K562 (cell line): ENCODE measurements around the gene SHISAL1. TPM values are rescaled to one million over a fixed set of nuclear protein-coding genes. Genes with fewer than 3 reads are reported as not detected.

Experiments
- ATAC-seq: fragments of 200-7000 bp; cut with Tn5 transposase; 3 replicates; pipeline ENCODE4 v1.9.1; 2020; ENCODE audit warnings: moderate library complexity
- BruUV-seq: library from RNA; stranded (reverse); fragments of 400-500 nt; replicated peaks from 2 replicates; lab custom pipeline; 2021; lab: Mats Ljungman, UMichigan
- CTCF ChIA-PET: fragments of 300-600 bp; formaldehyde crosslinking; extraction: SDS; loops from one replicate; lab custom pipeline; 2021; ENCODE audit warnings: low intra/inter-chr PET ratio; lab: Yijun Ruan, JAX
- POLR2A ChIA-PET: fragments of 300-600, 350-650 bp; sonication (Branson Sonifier 250); formaldehyde crosslinking; extraction: SDS; loops from one replicate; lab custom pipeline; 2021; ENCODE audit warnings: antibody characterized with exemption, inconsistent platforms; lab: Yijun Ruan, JAX
- DNase-seq, 4 experiments: peaks; one replicate each; pipeline versions ENCODE4 v3.0.0 to v3.0.0-alpha.2; 2011 to 2018; ENCODE audit warnings: low spot score in 3 of 4, mixed read lengths in 3 of 4; ENCODE audit errors: extremely low read depth in 1 of 4
- FAIRE-seq: peaks from 2 replicates; lab custom pipeline; 2011; peaks lifted over from hg19 to GRCh38; lab: Jason Lieb, UNC
- H2AFZ ChIP-seq: 2 replicates; pipeline ENCODE4 v1.6.0; 2011; ENCODE audit warnings: low read depth, low read length, control low read depth, inconsistent platforms
- H3K27ac ChIP-seq: fragments of 200-600 bp; 3 replicates; pipeline ENCODE4 v1.8.0; 2011; ENCODE audit warnings: low read depth, mild to moderate bottlenecking, control low read depth, inconsistent platforms, low read length, moderate library complexity, mixed read lengths; ENCODE audit errors: extremely low read depth
- H3K27me3 ChIP-seq, 2 experiments: fragments of 300-600 bp in 1 of 2; 2 replicates in 1 of 2; 3 replicates in 1 of 2; pipeline versions ENCODE4 v1.6.0 to v1.8.0; 2011; ENCODE audit warnings: inconsistent platforms in 2 of 2, low read length in 2 of 2, mild to moderate bottlenecking in 1 of 2, mixed read lengths in 1 of 2, moderate library complexity in 1 of 2; ENCODE audit not compliant: control insufficient read depth in 2 of 2, insufficient read depth in 2 of 2
- H3K36me3 ChIP-seq: fragments of 300-600 bp; 3 replicates; pipeline ENCODE4 v1.8.0; 2011; ENCODE audit warnings: mild to moderate bottlenecking, low read length, inconsistent platforms; ENCODE audit not compliant: control insufficient read depth, insufficient read depth
- H3K4me1 ChIP-seq, 2 experiments: fragments of 200-600 bp in 1 of 2; replicated peaks in 1 of 2; 2 replicates in 1 of 2; 3 replicates in 1 of 2; pipeline versions ENCODE4 v1.5.1 to v1.8.0; 2011; ENCODE audit warnings: inconsistent platforms in 2 of 2, low read length in 2 of 2, mild to moderate bottlenecking in 1 of 2, mixed read lengths in 1 of 2, moderate library complexity in 1 of 2; ENCODE audit not compliant: control insufficient read depth in 2 of 2, insufficient read depth in 2 of 2
- H3K4me2 ChIP-seq: 2 replicates; pipeline ENCODE4 v1.6.1; 2011; ENCODE audit warnings: low read length, control low read depth, inconsistent platforms, mixed read lengths; ENCODE audit not compliant: insufficient read depth
- H3K4me3 ChIP-seq: fragments of 200-600 bp; sonication (generic), shearing (Covaris generic); 2 replicates; pipeline ENCODE4 v1.5.1; 2016; ENCODE audit warnings: control low read depth, inconsistent platforms
- H3K79me2 ChIP-seq: fragments of 200-600 bp; 3 replicates; pipeline ENCODE4 v1.8.0; 2011; ENCODE audit warnings: low read length, inconsistent platforms; ENCODE audit not compliant: control insufficient read depth, insufficient read depth
- H3K9ac ChIP-seq, 2 experiments: 2 replicates each; pipeline versions ENCODE4 v1.6.0 to v1.6.1; 2011; ENCODE audit warnings: low read depth in 2 of 2, low read length in 2 of 2, control low read depth in 1 of 2, inconsistent platforms in 1 of 2, mild to moderate bottlenecking in 1 of 2, mixed read lengths in 1 of 2; ENCODE audit not compliant: insufficient read depth in 1 of 2
- H3K9me1 ChIP-seq: one replicate; pipeline ENCODE4 v1.6.0; 2011; ENCODE audit warnings: inconsistent platforms, mild to moderate bottlenecking, low read length, moderate library complexity; ENCODE audit not compliant: control insufficient read depth, insufficient read depth
- H3K9me3 ChIP-seq: replicated peaks from 2 replicates; pipeline ENCODE4 v1.5.1; 2011; ENCODE audit warnings: low read depth, low read length, inconsistent platforms; ENCODE audit not compliant: control insufficient read depth, insufficient read depth
- H4K20me1 ChIP-seq: replicated peaks from 2 replicates; pipeline ENCODE4 v1.6.1; 2011; ENCODE audit warnings: low read length, inconsistent platforms, mixed read lengths; ENCODE audit not compliant: control insufficient read depth, insufficient read depth
- CBFA2T2 ChIP-seq: fragments of 450-650 bp; conservative IDR thresholded peaks from 2 replicates; pipeline ENCODE4 v1.6.1; 2017; ENCODE audit warnings: mild to moderate bottlenecking
- TCF7L2 ChIP-seq: fragments of 150-350 bp; IDR thresholded peaks from 2 replicates; pipeline ENCODE4 v1.6.1; 2016; ENCODE audit warnings: low read depth, mild to moderate bottlenecking, low read length, moderate library complexity
- ZNF239 ChIP-seq: fragments of 250-450 bp; sonication (Bioruptor Pico); IDR thresholded peaks from 2 replicates; pipeline ENCODE4 v1.4.0; 2020; ENCODE audit warnings: mild to moderate bottlenecking
- WGBS: fragments of 100-300 bp; shearing (Covaris generic); methylation state at CpG from one replicate; pipeline ENCODE4 v1.1.6; 2016; ENCODE audit warnings: low coverage, mixed read lengths; ENCODE audit not compliant: insufficient coverage; ENCODE audit errors: missing lambda C conversion rate; 5-methylcytosine and 5-hydroxymethylcytosine counted together
- in situ Hi-C: fragments of 300-500 bp; cut with MboI; formaldehyde crosslinking; loops from 4 replicates; pipeline ENCODE4 v1.15.0; 2018; ENCODE audit warnings: inconsistent platforms, mixed read lengths
- intact Hi-C: fragments of 100-400 bp; cut with micrococcal nuclease; formaldehyde crosslinking; loops from 2 replicates; pipeline ENCODE4 v1.14.2; 2022
- polyA plus RNA-seq, 8 experiments: library from polyadenylated mRNA; depleted of rRNA in 4 of 8; stranded (reverse) in 5 of 8; unstranded in 3 of 8; fragments of >200 nt; fragmentation: Nextera tagmentation in 2 of 8; fragmentation: Illumina TruSeq in 1 of 8; extraction: Ambion mirVana in 2 of 8; extraction: Trizol in 1 of 8; gene quantifications; 2 replicates each; pipeline versions ENCODE4 v1.2.1 to v1.2.3, GENCODE V29; 2011 to 2014; ENCODE audit warnings: inconsistent platforms in 1 of 8, missing spikeins in 1 of 8
- total RNA-seq, 7 experiments: library from RNA; depleted of rRNA in 6 of 7; stranded (reverse); fragments of >200 nt in 6 of 7; fragmentation: Illumina TruSeq in 2 of 7; extraction: Trizol in 2 of 7; gene quantifications; 2 replicates each; pipeline versions ENCODE4 v1.2.1 to v1.2.3, GENCODE V29; 2011 to 2021; ENCODE audit warnings: low replicate concordance in 1 of 7

Gene SHISAL1
- total and polyA plus RNA-seq, 9 of the 15 experiments (the other 6 are each of a cell fraction or from before 2014, with no cell fraction given): not detected

GRCh38 chr22:44203203-44203602, 109.5 kb downstream of the SHISAL1 start:
- FAIRE-seq: no peak
- no peak overlapping the region for H3K4me3 ChIP-seq
- no peak overlapping the region for H3K4me2 ChIP-seq
- H3K27ac ChIP-seq: no peak overlapping the region
- intact Hi-C loops (no loop called here), in situ Hi-C loops (no loop called here)
- 1% methylated on average over 5 of the region's 6 CpGs for WGBS
- no peak overlapping the region for H2AFZ ChIP-seq
- POLR2A ChIA-PET: no interaction called here
- H3K27me3 ChIP-seq: peaks cover 3 to 33% of the 10 kb centered on the region in 2 experiments; a peak in 3 of 5 replicates
- no peaks in the 10 kb centered on the region for H3K9me3 ChIP-seq
- CTCF ChIA-PET: no interaction called here
- no peaks in the 10 kb centered on the region for H3K79me2 ChIP-seq
- TF ChIP-seq ZNF239 (CRISPR knock-in tag): 0 out of 2 replicates have a peak, but pooled peaks have one; percentile 51
- TF ChIP-seq CBFA2T2: no peak
- H3K4me1 ChIP-seq: peaks cover 0 to 5% of the 10 kb centered on the region in 2 experiments; a peak in 1 of 5 replicates
- BruUV-seq: no TSS peak
- no peak for ATAC-seq
- H4K20me1 ChIP-seq: no peaks in the 10 kb centered on the region; the same call in 1 of the 2 replicates
- no peak overlapping the region for H3K9ac ChIP-seq
- no peaks in the 10 kb centered on the region for H3K36me3 ChIP-seq
- no peak for DNase-seq
- H3K9me1 ChIP-seq: no peaks in the 10 kb centered on the region

- Histone ChIP-seq H3K36me3 (no peaks in the 10 kb centered on the region), H3K4me1 (peaks cover 0 to 5% of the 10 kb centered on the region in 2 experiments; a peak in 1 of 5 replicates), H2AFZ (no peak overlapping the region), H3K4me2 (no peak overlapping the region), H3K79me2 (no peaks in the 10 kb centered on the region), H3K9me1 (no peaks in the 10 kb centered on the region), H3K9ac (no peak overlapping the region)
- intact Hi-C loops: no loop called here
- CTCF ChIA-PET: no interaction called here
- TF ChIP-seq TCF7L2: no peak
- TF ChIP-seq, all 486 proteins: peak for 0
- Histone ChIP-seq H3K27me3 (peaks cover 3 to 33% of the 10 kb centered on the region in 2 experiments; a peak in 3 of 5 replicates), H4K20me1 (no peaks in the 10 kb centered on the region; the same call in 1 of the 2 replicates), H3K4me3 (no peak overlapping the region), H3K27ac (no peak overlapping the region), H3K9me3 (no peaks in the 10 kb centered on the region)
- FAIRE-seq (no peak), ATAC-seq (no peak), DNase-seq (no peak)
- POLR2A ChIA-PET: interaction anchor here (0.5 to 1.0 kb wide), 2 partner anchors 8 to 131 kb away, joined by 3 read pairs; no protein-coding TSS in a partner anchor
- no TSS peak for BruUV-seq
- in situ Hi-C loops: no loop called here
- 3% methylated on average over 8 of the region's 11 CpGs for WGBS
Measured at GRCh38 chr22:44202261-44202789, 110.4 kb downstream of the SHISAL1 start.
